DND-41 (cell line): Measurements from ENCODE around the gene MCTP1.

ENCODE experiments used
- EZH2 ChIP-seq: IDR thresholded peaks from 3 replicates; pipeline ENCODE4 v1.6.1; 2012; ENCODE audit warnings: borderline replicate concordance, low read depth, mild to moderate bottlenecking, moderate library complexity, low read length, inconsistent platforms; ENCODE audit not compliant: severe bottlenecking
- TF ChIP-seq, protein P1 (sequence below): IDR thresholded peaks from 2 replicates; pipeline ENCODE4 v1.5.1; 2012; ENCODE audit warnings: borderline replicate concordance, low read length, moderate library complexity, mild to moderate bottlenecking; ENCODE audit not compliant: poor library complexity, severe bottlenecking; ENCODE audit errors: extremely low read depth

DNA sequence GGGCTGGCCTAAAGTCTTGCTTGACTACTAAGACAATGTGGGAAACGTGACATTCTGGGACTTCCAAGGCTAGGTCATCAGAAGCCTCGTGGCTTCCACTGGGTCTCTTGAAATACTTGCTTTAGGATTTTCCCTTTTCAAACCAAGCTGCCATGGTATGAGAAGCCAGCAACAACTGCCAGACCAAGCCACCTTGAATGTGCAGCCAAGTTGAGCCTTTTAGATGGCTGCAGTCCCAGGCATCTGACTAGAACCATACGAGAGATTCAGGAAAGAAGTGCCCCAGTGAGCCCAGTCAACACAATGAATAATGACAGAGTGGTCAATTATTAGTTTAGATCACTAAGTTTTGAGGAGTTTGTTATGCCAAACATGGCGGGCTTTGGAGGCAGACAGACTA is 523.1 kb downstream of the MCTP1 start:
- TF ChIP-seq, protein P1, sequence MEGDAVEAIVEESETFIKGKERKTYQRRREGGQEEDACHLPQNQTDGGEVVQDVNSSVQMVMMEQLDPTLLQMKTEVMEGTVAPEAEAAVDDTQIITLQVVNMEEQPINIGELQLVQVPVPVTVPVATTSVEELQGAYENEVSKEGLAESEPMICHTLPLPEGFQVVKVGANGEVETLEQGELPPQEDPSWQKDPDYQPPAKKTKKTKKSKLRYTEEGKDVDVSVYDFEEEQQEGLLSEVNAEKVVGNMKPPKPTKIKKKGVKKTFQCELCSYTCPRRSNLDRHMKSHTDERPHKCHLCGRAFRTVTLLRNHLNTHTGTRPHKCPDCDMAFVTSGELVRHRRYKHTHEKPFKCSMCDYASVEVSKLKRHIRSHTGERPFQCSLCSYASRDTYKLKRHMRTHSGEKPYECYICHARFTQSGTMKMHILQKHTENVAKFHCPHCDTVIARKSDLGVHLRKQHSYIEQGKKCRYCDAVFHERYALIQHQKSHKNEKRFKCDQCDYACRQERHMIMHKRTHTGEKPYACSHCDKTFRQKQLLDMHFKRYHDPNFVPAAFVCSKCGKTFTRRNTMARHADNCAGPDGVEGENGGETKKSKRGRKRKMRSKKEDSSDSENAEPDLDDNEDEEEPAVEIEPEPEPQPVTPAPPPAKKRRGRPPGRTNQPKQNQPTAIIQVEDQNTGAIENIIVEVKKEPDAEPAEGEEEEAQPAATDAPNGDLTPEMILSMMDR = no peak
- TF ChIP-seq EZH2 = no peak
